Type B pancreatic cell (in vitro differentiated cells): Measurements from ENCODE around the gene S100A16. TPM values are rescaled to one million over a fixed set of nuclear protein-coding genes. Genes with fewer than 3 reads are reported as not detected.
A peak's percentile ranks its signal among the peaks of the same experiment; 100 is the strongest.

Experiments used
- DNase-seq: peaks from one replicate; pipeline ENCODE4 v3.0.0; 2021; ENCODE audit warnings: mixed read lengths; ENCODE audit not compliant: unreplicated experiment; ENCODE audit errors: extremely low spot score
- H3K27ac Mint-ChIP-seq: 2 replicates; pipeline ENCODE4 v1.8.0; 2021; ENCODE audit warnings: mild to moderate bottlenecking, mixed read lengths
- H3K27me3 Mint-ChIP-seq: 2 replicates; pipeline ENCODE4 v1.8.0; 2021; ENCODE audit warnings: mixed read lengths
- H3K36me3 Mint-ChIP-seq: 2 replicates; pipeline ENCODE4 v1.8.0; 2021; ENCODE audit warnings: mixed read lengths
- H3K4me1 Mint-ChIP-seq: one replicate; pipeline ENCODE4 v1.8.0; 2021; ENCODE audit warnings: mixed read lengths; ENCODE audit not compliant: unreplicated experiment
- H3K4me3 Mint-ChIP-seq: 2 replicates; pipeline ENCODE4 v1.8.0; 2021; ENCODE audit warnings: mild to moderate bottlenecking, mixed read lengths
- H3K9me3 Mint-ChIP-seq: 2 replicates; pipeline ENCODE4 v1.8.0; 2021; ENCODE audit warnings: mixed read lengths
- CTCF ChIP-seq: fragments of 200-600 bp; sonication (generic); conservative IDR thresholded peaks from 2 replicates; pipeline ENCODE4 v1.5.0; 2021; ENCODE audit warnings: antibody characterized with exemption, mild to moderate bottlenecking
- total RNA-seq: library from RNA; stranded (reverse); gene quantifications from 2 replicates; pipeline ENCODE4 v1.2.1, GENCODE V29; 2021; ENCODE audit warnings: low replicate concordance

The S100A16 gene
- total RNA-seq, 1 donor from 2014 or later = 173 TPM

- peak; percentile 98 for TF ChIP-seq CTCF
- Mint-ChIP-seq H3K4me3 (peak overlapping the region; percentile 81), H3K27me3 (no peaks in the 10 kb centered on the region), H3K4me1 (peaks cover 43% of the 10 kb centered on the region), H3K36me3 (no peaks in the 10 kb centered on the region), H3K27ac (peak overlapping the region; percentile 97), H3K9me3 (no peaks in the 10 kb centered on the region)
- peak; percentile 92 for DNase-seq
Observed at GRCh38 chr1:153568367-153569099, 44.4 kb downstream of the S100A16 start.

GRCh38 chr1:153567621-153568366 is 45.1 kb downstream of the S100A16 start:
- Mint-ChIP-seq H3K4me3 (peak overlapping the region; percentile 81), H3K4me1 (peaks cover 43% of the 10 kb centered on the region), H3K9me3 (no peaks in the 10 kb centered on the region), H3K36me3 (no peaks in the 10 kb centered on the region), H3K27ac (peak overlapping the region; percentile 97), H3K27me3 (no peaks in the 10 kb centered on the region)
- no peak for DNase-seq
- no peak for TF ChIP-seq CTCF

GRCh38 chr1:153566414-153567371 is 46.2 kb downstream of the S100A16 start:
- Mint-ChIP-seq H3K27ac (peak overlapping the region; percentile 99), H3K27me3 (no peaks in the 10 kb centered on the region), H3K36me3 (no peaks in the 10 kb centered on the region), H3K9me3 (no peaks in the 10 kb centered on the region), H3K4me3 (peak overlapping the region; percentile 59), H3K4me1 (peaks cover 43% of the 10 kb centered on the region)
- no peak for DNase-seq
- TF ChIP-seq CTCF = no peak

- no peaks in the 10 kb centered on the region for H3K36me3 Mint-ChIP-seq
- peaks cover 40% of the 10 kb centered on the region for H3K4me1 Mint-ChIP-seq
- no peak for DNase-seq
- H3K27ac Mint-ChIP-seq = peak within 1 kb of the TSS; percentile 99
- peak within 1 kb of the TSS; percentile 70 for H3K4me3 Mint-ChIP-seq
- TF ChIP-seq CTCF = no peak
- no peaks in the 10 kb centered on the region for H3K27me3 Mint-ChIP-seq
- H3K9me3 Mint-ChIP-seq = no peaks in the 10 kb centered on the region
Observed at GRCh38 chr1:153565529-153566374, 47.2 kb downstream of the S100A16 start, which contains the start of gene S100A2. TSS of gene S100A2 (minus strand) at chr1:153565844. CDS start at chr1:153563877, 1,967 bp downstream.

GRCh38 chr1:153563991-153564390 is 48.9 kb downstream of the S100A16 start:
- H3K27ac Mint-ChIP-seq = no peak overlapping the region
- H3K36me3 Mint-ChIP-seq = no peaks in the 10 kb centered on the region
- H3K4me3 Mint-ChIP-seq = no peak overlapping the region
- DNase-seq = no peak
- peaks cover 28% of the 10 kb centered on the region for H3K4me1 Mint-ChIP-seq
- no peaks in the 10 kb centered on the region for H3K27me3 Mint-ChIP-seq
- no peak for TF ChIP-seq CTCF
- H3K9me3 Mint-ChIP-seq = no peaks in the 10 kb centered on the region
